ENCODE data around the gene C5orf58.
A peak's percentile ranks its signal among the peaks of the same experiment; 100 is the strongest.

C5orf58 gene

GRCh38 chr5:170268884-170269283, 36.1 kb downstream of the C5orf58 start:
- DNase-seq (ENCODE audit: low read depth), result no peak
- no peak overlapping the region for H3K4me3 ChIP-seq (ENCODE audit: control insufficient read depth, low read depth, low read length)
- TF ChIP-seq CTCF (conservative IDR thresholded peaks at IDR 0.05; ENCODE audit: control insufficient read depth, insufficient read depth, low read depth, low read length), result no peak

GRCh38 chr5:170269579-170269978, 36.8 kb downstream of the C5orf58 start:
- DNase-seq (ENCODE audit: low read depth), result no peak
- no peak overlapping the region for H3K4me3 ChIP-seq (ENCODE audit: control insufficient read depth, low read depth, low read length)
- no peak for TF ChIP-seq CTCF (conservative IDR thresholded peaks at IDR 0.05; ENCODE audit: control insufficient read depth, insufficient read depth, low read depth, low read length)

GRCh38 chr5:170270293-170271069, 37.7 kb downstream of the C5orf58 start:
- H3K4me3 ChIP-seq (ENCODE audit: control insufficient read depth, low read depth, low read length), result no peak overlapping the region
- no peak for TF ChIP-seq CTCF (conservative IDR thresholded peaks at IDR 0.05; ENCODE audit: control insufficient read depth, insufficient read depth, low read depth, low read length)
- DNase-seq (ENCODE audit: low read depth), result no peak

GRCh38 chr5:170273968-170274710, 41.4 kb downstream of the C5orf58 start:
- no peak for DNase-seq (ENCODE audit: low read depth)
- TF ChIP-seq CTCF (conservative IDR thresholded peaks at IDR 0.05; ENCODE audit: control insufficient read depth, insufficient read depth, low read depth, low read length), result peak; percentile 9

GRCh38 chr5:170275376-170275994, 42.7 kb downstream of the C5orf58 start:
- TF ChIP-seq CTCF (conservative IDR thresholded peaks at IDR 0.05; ENCODE audit: control insufficient read depth, insufficient read depth, low read depth, low read length), result no peak
- H3K4me3 ChIP-seq (ENCODE audit: control insufficient read depth, low read depth, low read length), result no peak overlapping the region
- DNase-seq (ENCODE audit: low read depth), result no peak

More at GRCh38 chr5:170273968-170274710, 41.4 kb downstream of the C5orf58 start:
- no peak overlapping the region for H3K4me3 ChIP-seq (ENCODE audit: control insufficient read depth, low read depth, low read length)

GRCh38 chr5:170276140-170276539, 43.4 kb downstream of the C5orf58 start:
- no peak for TF ChIP-seq CTCF (conservative IDR thresholded peaks at IDR 0.05; ENCODE audit: control insufficient read depth, insufficient read depth, low read depth, low read length)
- no peak overlapping the region for H3K4me3 ChIP-seq (ENCODE audit: control insufficient read depth, low read depth, low read length)
- no peak for DNase-seq (ENCODE audit: low read depth)

Data from fibroblast of mammary gland (primary cell).